ENCODE measurements around the gene SCAMP5. TPM values are rescaled to one million over a fixed set of nuclear protein-coding genes. Genes with fewer than 3 reads are reported as not detected.

SCAMP5 gene
- total RNA-seq, 1 donor from 2014 or later: 164 TPM

DNA sequence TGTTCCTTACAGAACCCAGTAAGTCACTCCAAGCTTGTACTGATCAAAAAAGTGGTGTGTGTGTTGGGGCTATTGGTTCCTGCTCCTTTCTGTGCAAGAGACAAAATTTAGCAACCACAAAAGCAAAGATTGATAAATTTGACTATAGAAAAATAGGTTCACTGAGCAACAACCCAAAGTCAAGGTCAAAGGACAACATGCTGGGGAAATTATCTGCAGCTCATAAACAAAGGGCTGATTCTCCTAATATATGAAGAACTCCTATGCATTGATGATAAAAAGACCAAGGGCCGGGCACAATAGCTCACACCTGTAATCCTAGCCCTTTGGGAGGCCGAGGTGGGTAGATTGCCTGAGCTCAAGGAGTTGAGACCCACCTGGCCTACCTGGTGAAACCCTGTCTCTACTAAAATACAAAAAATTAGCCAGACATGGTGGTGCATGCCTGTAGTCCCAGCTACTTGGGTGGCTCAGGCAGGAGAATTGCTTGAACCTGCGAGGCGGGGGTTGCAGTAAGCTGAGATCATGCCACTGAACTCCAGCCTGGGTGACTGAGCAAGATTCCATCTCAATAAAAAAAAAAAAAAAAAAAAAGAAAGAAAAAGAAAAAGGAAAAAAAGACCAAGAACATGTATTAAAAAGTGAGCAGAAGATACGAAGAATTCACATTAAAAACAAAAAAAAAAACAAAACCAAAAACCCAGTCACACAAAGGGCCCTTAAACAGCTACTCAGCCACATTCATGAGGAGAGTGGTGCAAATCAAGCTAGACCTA lies 57.8 kb downstream of the SCAMP5 start:
- no peak overlapping the region for H3K4me3 Mint-ChIP-seq (ENCODE audit: unreplicated experiment)
- peaks cover 3% of the 10 kb centered on the region for H3K27me3 Mint-ChIP-seq (ENCODE audit: unreplicated experiment)
- peaks cover 7% of the 10 kb centered on the region for H3K4me1 Mint-ChIP-seq (ENCODE audit: low read depth, unreplicated experiment)
- H3K9me3 Mint-ChIP-seq (ENCODE audit: unreplicated experiment): peaks cover 6% of the 10 kb centered on the region
- TF ChIP-seq, protein P1, sequence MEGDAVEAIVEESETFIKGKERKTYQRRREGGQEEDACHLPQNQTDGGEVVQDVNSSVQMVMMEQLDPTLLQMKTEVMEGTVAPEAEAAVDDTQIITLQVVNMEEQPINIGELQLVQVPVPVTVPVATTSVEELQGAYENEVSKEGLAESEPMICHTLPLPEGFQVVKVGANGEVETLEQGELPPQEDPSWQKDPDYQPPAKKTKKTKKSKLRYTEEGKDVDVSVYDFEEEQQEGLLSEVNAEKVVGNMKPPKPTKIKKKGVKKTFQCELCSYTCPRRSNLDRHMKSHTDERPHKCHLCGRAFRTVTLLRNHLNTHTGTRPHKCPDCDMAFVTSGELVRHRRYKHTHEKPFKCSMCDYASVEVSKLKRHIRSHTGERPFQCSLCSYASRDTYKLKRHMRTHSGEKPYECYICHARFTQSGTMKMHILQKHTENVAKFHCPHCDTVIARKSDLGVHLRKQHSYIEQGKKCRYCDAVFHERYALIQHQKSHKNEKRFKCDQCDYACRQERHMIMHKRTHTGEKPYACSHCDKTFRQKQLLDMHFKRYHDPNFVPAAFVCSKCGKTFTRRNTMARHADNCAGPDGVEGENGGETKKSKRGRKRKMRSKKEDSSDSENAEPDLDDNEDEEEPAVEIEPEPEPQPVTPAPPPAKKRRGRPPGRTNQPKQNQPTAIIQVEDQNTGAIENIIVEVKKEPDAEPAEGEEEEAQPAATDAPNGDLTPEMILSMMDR (IDR thresholded peaks at IDR 0.05; ENCODE audit: partially characterized antibody, unreplicated experiment): no peak
- H3K36me3 Mint-ChIP-seq (ENCODE audit: unreplicated experiment): peaks cover 7% of the 10 kb centered on the region
- no peak overlapping the region for H3K27ac Mint-ChIP-seq (ENCODE audit: unreplicated experiment)
- no peak for DNase-seq

DNA sequence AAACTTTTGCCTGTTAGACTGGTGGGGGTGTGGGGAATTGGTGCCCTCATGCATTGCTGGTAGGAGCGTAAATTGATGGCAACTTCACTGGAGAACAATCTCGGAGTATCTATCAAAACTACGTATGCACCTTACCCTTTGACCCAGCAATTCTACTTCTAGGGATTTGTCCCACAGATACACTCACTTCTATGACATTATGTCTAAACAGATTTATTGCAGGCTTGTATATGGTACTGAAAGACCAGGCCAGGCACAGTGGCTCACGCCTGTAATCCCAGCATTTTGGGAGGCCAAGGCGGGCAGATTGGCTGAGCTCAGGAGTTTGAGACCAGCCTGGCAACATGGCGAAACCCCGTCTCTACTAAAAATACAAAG lies 58.4 kb downstream of the SCAMP5 start:
- Mint-ChIP-seq H3K4me1 (ENCODE audit: low read depth, unreplicated experiment) (peaks cover 7% of the 10 kb centered on the region), H3K27ac (ENCODE audit: unreplicated experiment) (no peak overlapping the region), H3K4me3 (ENCODE audit: unreplicated experiment) (no peak overlapping the region), H3K36me3 (ENCODE audit: unreplicated experiment) (peaks cover 9% of the 10 kb centered on the region), H3K9me3 (ENCODE audit: unreplicated experiment) (peaks cover 6% of the 10 kb centered on the region), H3K27me3 (ENCODE audit: unreplicated experiment) (peaks cover 3% of the 10 kb centered on the region)
- DNase-seq: no peak
- TF ChIP-seq, protein P1 (IDR thresholded peaks at IDR 0.05; ENCODE audit: partially characterized antibody, unreplicated experiment): no peak

GRCh38 chr15:75054172-75054897 lies 59.0 kb downstream of the SCAMP5 start:
- DNase-seq: no peak
- no peak overlapping the region for H3K27ac Mint-ChIP-seq (ENCODE audit: unreplicated experiment)
- peaks cover 9% of the 10 kb centered on the region for H3K36me3 Mint-ChIP-seq (ENCODE audit: unreplicated experiment)
- peaks cover 7% of the 10 kb centered on the region for H3K4me1 Mint-ChIP-seq (ENCODE audit: low read depth, unreplicated experiment)
- peaks cover 6% of the 10 kb centered on the region for H3K9me3 Mint-ChIP-seq (ENCODE audit: unreplicated experiment)
- H3K27me3 Mint-ChIP-seq (ENCODE audit: unreplicated experiment): peaks cover 3% of the 10 kb centered on the region
- TF ChIP-seq, protein P1 (IDR thresholded peaks at IDR 0.05; ENCODE audit: partially characterized antibody, unreplicated experiment): no peak
- no peak overlapping the region for H3K4me3 Mint-ChIP-seq (ENCODE audit: unreplicated experiment)

DNA sequence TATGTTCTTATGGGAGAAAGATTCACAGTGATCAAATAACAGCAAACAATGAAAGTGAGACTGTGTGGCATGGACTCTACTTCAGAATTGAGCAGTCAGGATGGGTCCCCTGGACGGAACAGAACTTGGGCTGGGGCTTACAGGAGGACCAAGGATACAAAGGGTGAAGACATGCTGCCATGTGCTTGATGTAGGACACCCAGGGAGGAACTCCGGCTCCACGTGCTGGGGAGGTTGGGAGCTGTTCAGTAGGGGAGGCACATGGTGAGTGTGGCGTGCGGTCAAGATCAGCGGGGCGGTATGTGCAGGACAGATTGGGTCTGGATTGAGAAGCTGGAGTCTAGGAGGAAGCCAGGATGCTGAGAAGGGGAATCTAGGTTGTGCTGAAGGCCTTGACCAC lies 60.7 kb downstream of the SCAMP5 start:
- H3K4me3 Mint-ChIP-seq (ENCODE audit: unreplicated experiment): no peak overlapping the region
- H3K4me1 Mint-ChIP-seq (ENCODE audit: low read depth, unreplicated experiment): peaks cover 3% of the 10 kb centered on the region
- TF ChIP-seq, protein P1 (IDR thresholded peaks at IDR 0.05; ENCODE audit: partially characterized antibody, unreplicated experiment): no peak
- peaks cover 6% of the 10 kb centered on the region for H3K9me3 Mint-ChIP-seq (ENCODE audit: unreplicated experiment)
- no peak for DNase-seq
- H3K27ac Mint-ChIP-seq (ENCODE audit: unreplicated experiment): no peak overlapping the region
- peaks cover 9% of the 10 kb centered on the region for H3K36me3 Mint-ChIP-seq (ENCODE audit: unreplicated experiment)
- H3K27me3 Mint-ChIP-seq (ENCODE audit: unreplicated experiment): peaks cover 3% of the 10 kb centered on the region

Measured in glutamatergic neuron (in vitro differentiated cells).